ENCODE results near the gene ABTB2. TPM values are rescaled to one million over a fixed set of nuclear protein-coding genes. Genes with fewer than 3 reads are reported as not detected.
A peak's percentile ranks its signal among the peaks of the same experiment; 100 is the strongest.

The ABTB2 gene
- polyA plus RNA-seq, 1 of the 3 experiments (the other 2 are of a cell fraction): 7.8 TPM

DNA sequence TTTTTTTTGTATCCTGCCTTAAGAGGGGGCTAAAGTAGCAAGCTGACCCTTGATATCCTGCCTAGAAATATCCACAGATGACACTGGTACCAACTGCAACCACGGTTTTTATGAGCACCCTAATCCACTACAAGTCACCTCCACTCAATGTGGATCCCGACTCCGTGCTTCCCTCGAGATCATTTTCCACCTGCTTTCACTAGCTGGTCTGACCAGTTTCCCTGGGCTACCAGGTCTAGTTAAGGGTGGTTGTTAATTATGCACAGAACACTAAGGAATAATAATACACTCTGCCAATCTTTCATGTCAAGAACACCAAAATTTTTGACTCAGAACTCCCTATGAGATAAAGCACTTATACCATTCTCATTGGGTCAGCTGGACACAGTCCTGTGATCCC is 82.3 kb downstream of the ABTB2 start:
- Histone ChIP-seq H3K79me2 (ENCODE audit: insufficient read depth) (no peaks in the 10 kb centered on the region), H4K20me1 (ENCODE audit: insufficient read depth) (no peaks in the 10 kb centered on the region), H3K9me3 (no peaks in the 10 kb centered on the region), H3K4me1 (ENCODE audit: control insufficient read depth in 1 of 2, insufficient read depth in 2 of 2, low read depth in 1 of 2, low read length in 1 of 2) (peaks cover 21 to 42% of the 10 kb centered on the region in 2 experiments), H3K9ac (no peak overlapping the region), H3K27ac (ENCODE audit: low read depth in 2 of 2, low read length in 1 of 2) (peak overlapping the region; percentile 74), H3F3A (replicated peaks; ENCODE audit: insufficient read depth) (peaks cover 5% of the 10 kb centered on the region), H3K4me2 (peak overlapping the region; percentile 40), H3K4me3 (ENCODE audit: low read depth in 2 of 2, low read length in 1 of 2) (no peak overlapping the region), H3K36me3 (replicated peaks in 1 of 2; ENCODE audit: control insufficient read depth in 1 of 2, insufficient read depth in 2 of 2, low read length in 1 of 2) (no peaks in the 10 kb centered on the region), H2AFZ (ENCODE audit: low read depth) (no peak overlapping the region), H3K27me3 (ENCODE audit: insufficient read depth) (no peaks in the 10 kb centered on the region), H3K9me2 (no peaks in the 10 kb centered on the region)
- CTCF ChIA-PET: interaction anchor here (1.7 to 2.5 kb wide), 3 partner anchors 82 to 101 kb away, joined by 4 to 9 read pairs (median 8); partner anchors contain the start of gene ABTB2
- TF ChIP-seq, protein P1, sequence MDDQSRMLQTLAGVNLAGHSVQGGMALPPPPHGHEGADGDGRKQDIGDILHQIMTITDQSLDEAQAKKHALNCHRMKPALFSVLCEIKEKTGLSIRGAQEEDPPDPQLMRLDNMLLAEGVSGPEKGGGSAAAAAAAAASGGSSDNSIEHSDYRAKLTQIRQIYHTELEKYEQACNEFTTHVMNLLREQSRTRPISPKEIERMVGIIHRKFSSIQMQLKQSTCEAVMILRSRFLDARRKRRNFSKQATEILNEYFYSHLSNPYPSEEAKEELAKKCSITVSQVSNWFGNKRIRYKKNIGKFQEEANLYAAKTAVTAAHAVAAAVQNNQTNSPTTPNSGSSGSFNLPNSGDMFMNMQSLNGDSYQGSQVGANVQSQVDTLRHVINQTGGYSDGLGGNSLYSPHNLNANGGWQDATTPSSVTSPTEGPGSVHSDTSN (IDR thresholded peaks at IDR 0.05): no peak
- no peak for TF ChIP-seq EP300 (IDR thresholded peaks at IDR 0.05; ENCODE audit: borderline replicate concordance in 1 of 2, low read depth in 1 of 2, low read length in 1 of 2)
- TF ChIP-seq RAD21 (IDR thresholded peaks at IDR 0.05; ENCODE audit: low read length): no peak
- TF ChIP-seq, protein P2, sequence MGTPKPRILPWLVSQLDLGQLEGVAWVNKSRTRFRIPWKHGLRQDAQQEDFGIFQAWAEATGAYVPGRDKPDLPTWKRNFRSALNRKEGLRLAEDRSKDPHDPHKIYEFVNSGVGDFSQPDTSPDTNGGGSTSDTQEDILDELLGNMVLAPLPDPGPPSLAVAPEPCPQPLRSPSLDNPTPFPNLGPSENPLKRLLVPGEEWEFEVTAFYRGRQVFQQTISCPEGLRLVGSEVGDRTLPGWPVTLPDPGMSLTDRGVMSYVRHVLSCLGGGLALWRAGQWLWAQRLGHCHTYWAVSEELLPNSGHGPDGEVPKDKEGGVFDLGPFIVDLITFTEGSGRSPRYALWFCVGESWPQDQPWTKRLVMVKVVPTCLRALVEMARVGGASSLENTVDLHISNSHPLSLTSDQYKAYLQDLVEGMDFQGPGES (IDR thresholded peaks at IDR 0.05; ENCODE audit: low read depth, low read length): no peak
- 97% methylated on average over 4 of the region's 4 CpGs for WGBS (ENCODE audit: low lambda C conversion rate)
- POLR2A ChIA-PET: no interaction called here
- DNase-seq: no peak

DNA sequence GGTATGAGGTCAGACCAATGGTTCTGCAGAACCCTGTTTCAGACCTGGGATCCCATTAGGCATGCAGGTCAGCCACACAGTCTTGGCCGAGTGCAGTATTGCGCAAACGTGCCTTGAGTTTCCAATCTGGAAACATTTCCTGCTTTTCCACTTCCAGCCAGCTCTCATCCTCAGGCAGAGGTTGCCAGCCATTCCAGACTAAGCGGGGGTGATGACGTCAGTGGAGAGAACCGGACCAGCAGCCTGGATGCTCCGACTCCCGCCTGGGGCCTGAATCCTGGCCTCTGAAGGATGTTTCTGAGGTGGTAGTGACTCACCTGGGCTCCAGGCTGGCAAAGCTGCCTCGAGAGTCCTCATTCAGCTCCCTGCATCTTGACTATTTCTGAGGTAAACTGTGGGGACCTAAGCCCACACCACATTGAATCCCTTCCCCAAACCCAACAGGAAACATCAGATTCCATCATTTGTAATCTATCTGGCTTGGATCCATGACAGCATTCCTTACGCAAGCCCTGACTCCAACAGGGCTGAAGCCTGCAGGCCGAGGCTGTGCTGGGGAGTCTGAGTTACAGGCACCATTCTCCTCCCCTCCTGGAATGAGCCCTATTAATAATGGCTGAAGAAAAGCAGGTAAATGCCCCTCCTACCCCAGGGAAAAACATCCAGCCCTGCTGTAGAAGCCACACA is 83.0 kb downstream of the ABTB2 start:
- peaks cover 5% of the 10 kb centered on the region for H3F3A ChIP-seq (replicated peaks; ENCODE audit: insufficient read depth)
- peaks cover 21 to 39% of the 10 kb centered on the region in 2 experiments for H3K4me1 ChIP-seq (ENCODE audit: control insufficient read depth in 1 of 2, insufficient read depth in 2 of 2, low read depth in 1 of 2, low read length in 1 of 2)
- no peaks in the 10 kb centered on the region for H3K9me2 ChIP-seq
- ChIA-PET CTCF (interaction anchor here (1.7 to 2.4 kb wide), 2 partner anchors 83 to 101 kb away, joined by 4 to 9 read pairs; partner anchors contain the start of gene ABTB2), POLR2A (interaction anchor here (0.6 kb wide), 1 partner anchor 340 kb away, joined by 3 read pairs; no protein-coding TSS in a partner anchor)
- H3K36me3 ChIP-seq (replicated peaks in 1 of 2; ENCODE audit: control insufficient read depth in 1 of 2, insufficient read depth in 2 of 2, low read length in 1 of 2): no peaks in the 10 kb centered on the region
- no peak overlapping the region for H3K4me3 ChIP-seq (ENCODE audit: low read depth in 2 of 2, low read length in 1 of 2)
- peak overlapping the region; percentile 2; the same call in 1 of the 2 replicates for H3K9ac ChIP-seq
- peak overlapping the region; percentile 40 for H3K4me2 ChIP-seq
- no peaks in the 10 kb centered on the region for H3K79me2 ChIP-seq (ENCODE audit: insufficient read depth)
- peak; percentile 56 for DNase-seq
- no peaks in the 10 kb centered on the region for H3K9me3 ChIP-seq
- H3K27ac ChIP-seq (ENCODE audit: low read depth in 2 of 2, low read length in 1 of 2): peak overlapping the region; percentile 74
- H4K20me1 ChIP-seq (ENCODE audit: insufficient read depth): no peaks in the 10 kb centered on the region
- WGBS (ENCODE audit: low lambda C conversion rate): 22% methylated on average over 6 of the region's 11 CpGs
- no peaks in the 10 kb centered on the region for H3K27me3 ChIP-seq (ENCODE audit: insufficient read depth)
- H2AFZ ChIP-seq (ENCODE audit: low read depth): peak overlapping the region; percentile 54; the same call in 1 of the 2 replicates
- TF ChIP-seq TEAD4 (IDR thresholded peaks at IDR 0.05; ENCODE audit: borderline replicate concordance, insufficient read depth): no peak
- peak; percentile 65; the same call in 1 of the 2 replicates for TF ChIP-seq FOSL2 (IDR thresholded peaks at IDR 0.05; ENCODE audit: borderline replicate concordance, low read depth)
- TF ChIP-seq, protein P1 (IDR thresholded peaks at IDR 0.05): peak; percentile 43
- TF ChIP-seq, protein P3, sequence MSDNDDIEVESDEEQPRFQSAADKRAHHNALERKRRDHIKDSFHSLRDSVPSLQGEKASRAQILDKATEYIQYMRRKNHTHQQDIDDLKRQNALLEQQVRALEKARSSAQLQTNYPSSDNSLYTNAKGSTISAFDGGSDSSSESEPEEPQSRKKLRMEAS (IDR thresholded peaks at IDR 0.05; ENCODE audit: low read depth): peak; percentile 47; the same call in 1 of the 2 replicates
- TF ChIP-seq RFX5 (IDR thresholded peaks at IDR 0.05; ENCODE audit: low read length): no peak
- TF ChIP-seq, protein P2 (IDR thresholded peaks at IDR 0.05; ENCODE audit: low read depth, low read length): no peak
- TF ChIP-seq GATA2 (CRISPR knock-in tag; IDR thresholded peaks at IDR 0.05): no peak
- TF ChIP-seq EZH2phosphoT487 (IDR thresholded peaks at IDR 0.05; ENCODE audit: borderline replicate concordance, low read depth): no peak
- no peak for TF ChIP-seq SMC3 (IDR thresholded peaks at IDR 0.05; ENCODE audit: low read depth, low read length)
- TF ChIP-seq SIN3A (IDR thresholded peaks at IDR 0.05; ENCODE audit: borderline replicate concordance, low read depth, low read length): no peak
- TF ChIP-seq, protein P4, sequence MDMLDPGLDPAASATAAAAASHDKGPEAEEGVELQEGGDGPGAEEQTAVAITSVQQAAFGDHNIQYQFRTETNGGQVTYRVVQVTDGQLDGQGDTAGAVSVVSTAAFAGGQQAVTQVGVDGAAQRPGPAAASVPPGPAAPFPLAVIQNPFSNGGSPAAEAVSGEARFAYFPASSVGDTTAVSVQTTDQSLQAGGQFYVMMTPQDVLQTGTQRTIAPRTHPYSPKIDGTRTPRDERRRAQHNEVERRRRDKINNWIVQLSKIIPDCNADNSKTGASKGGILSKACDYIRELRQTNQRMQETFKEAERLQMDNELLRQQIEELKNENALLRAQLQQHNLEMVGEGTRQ (IDR thresholded peaks at IDR 0.05; ENCODE audit: borderline replicate concordance, low read depth, low read length): no peak
- 0 out of 2 replicates have a peak, but pooled peaks have one; percentile 37 for TF ChIP-seq ELF1 (IDR thresholded peaks at IDR 0.05)

All from SK-N-SH (cell line).